Measurements from ENCODE around the gene ZNF341. TPM values are rescaled to one million over a fixed set of nuclear protein-coding genes. Genes with fewer than 3 reads are reported as not detected.

Gene ZNF341
- total and polyA plus RNA-seq, 2 experiments from 2014 or later = 4.3 to 6.1 TPM

DNA sequence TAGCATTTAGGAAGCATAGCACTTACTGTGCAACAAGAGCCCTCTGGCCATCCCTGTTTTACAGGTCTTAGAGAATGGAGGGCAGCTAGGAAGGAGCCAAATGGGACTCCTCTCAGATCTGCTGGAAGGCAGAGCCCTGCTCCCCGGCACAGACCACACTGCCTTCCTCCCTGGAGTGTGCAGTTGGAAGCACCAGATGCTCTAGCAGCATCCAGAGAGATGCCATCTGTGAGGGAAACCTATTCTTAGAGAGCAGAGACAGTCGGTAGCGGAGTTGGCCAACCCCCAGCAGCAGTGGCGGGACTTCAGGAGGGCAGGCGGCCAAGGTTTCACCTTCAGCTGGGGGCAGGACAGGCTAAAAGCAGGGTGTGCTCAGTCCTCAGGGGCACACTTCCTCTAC is 28.9 kb upstream of the ZNF341 start (continued):
- TF ChIP-seq, protein P1, sequence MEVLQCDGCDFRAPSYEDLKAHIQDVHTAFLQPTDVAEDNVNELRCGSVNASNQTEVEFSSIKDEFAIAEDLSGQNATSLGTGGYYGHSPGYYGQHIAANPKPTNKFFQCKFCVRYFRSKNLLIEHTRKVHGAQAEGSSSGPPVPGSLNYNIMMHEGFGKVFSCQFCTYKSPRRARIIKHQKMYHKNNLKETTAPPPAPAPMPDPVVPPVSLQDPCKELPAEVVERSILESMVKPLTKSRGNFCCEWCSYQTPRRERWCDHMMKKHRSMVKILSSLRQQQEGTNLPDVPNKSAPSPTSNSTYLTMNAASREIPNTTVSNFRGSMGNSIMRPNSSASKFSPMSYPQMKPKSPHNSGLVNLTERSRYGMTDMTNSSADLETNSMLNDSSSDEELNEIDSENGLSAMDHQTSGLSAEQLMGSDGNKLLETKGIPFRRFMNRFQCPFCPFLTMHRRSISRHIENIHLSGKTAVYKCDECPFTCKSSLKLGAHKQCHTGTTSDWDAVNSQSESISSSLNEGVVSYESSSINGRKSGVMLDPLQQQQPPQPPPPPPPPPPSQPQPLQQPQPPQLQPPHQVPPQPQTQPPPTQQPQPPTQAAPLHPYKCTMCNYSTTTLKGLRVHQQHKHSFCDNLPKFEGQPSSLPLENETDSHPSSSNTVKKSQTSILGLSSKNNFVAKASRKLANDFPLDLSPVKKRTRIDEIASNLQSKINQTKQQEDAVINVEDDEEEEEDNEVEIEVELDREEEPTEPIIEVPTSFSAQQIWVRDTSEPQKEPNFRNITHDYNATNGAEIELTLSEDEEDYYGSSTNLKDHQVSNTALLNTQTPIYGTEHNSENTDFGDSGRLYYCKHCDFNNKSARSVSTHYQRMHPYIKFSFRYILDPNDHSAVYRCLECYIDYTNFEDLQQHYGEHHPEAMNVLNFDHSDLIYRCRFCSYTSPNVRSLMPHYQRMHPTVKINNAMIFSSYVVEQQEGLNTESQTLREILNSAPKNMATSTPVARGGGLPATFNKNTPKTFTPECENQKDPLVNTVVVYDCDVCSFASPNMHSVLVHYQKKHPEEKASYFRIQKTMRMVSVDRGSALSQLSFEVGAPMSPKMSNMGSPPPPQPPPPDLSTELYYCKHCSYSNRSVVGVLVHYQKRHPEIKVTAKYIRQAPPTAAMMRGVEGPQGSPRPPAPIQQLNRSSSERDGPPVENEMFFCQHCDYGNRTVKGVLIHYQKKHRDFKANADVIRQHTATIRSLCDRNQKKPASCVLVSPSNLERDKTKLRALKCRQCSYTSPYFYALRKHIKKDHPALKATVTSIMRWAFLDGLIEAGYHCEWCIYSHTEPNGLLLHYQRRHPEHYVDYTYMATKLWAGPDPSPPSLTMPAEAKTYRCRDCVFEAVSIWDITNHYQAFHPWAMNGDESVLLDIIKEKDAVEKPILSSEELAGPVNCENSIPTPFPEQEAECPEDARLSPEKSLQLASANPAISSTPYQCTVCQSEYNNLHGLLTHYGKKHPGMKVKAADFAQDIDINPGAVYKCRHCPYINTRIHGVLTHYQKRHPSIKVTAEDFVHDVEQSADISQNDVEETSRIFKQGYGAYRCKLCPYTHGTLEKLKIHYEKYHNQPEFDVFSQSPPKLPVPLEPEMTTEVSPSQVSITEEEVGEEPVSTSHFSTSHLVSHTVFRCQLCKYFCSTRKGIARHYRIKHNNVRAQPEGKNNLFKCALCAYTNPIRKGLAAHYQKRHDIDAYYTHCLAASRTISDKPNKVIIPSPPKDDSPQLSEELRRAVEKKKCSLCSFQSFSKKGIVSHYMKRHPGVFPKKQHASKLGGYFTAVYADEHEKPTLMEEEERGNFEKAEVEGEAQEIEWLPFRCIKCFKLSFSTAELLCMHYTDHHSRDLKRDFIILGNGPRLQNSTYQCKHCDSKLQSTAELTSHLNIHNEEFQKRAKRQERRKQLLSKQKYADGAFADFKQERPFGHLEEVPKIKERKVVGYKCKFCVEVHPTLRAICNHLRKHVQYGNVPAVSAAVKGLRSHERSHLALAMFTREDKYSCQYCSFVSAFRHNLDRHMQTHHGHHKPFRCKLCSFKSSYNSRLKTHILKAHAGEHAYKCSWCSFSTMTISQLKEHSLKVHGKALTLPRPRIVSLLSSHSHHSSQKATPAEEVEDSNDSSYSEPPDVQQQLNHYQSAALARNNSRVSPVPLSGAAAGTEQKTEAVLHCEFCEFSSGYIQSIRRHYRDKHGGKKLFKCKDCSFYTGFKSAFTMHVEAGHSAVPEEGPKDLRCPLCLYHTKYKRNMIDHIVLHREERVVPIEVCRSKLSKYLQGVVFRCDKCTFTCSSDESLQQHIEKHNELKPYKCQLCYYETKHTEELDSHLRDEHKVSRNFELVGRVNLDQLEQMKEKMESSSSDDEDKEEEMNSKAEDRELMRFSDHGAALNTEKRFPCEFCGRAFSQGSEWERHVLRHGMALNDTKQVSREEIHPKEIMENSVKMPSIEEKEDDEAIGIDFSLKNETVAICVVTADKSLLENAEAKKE (CRISPR knock-in tag; IDR thresholded peaks at IDR 0.05) = no peak
- no peak for TF ChIP-seq CREB1 (CRISPR knock-in tag; IDR thresholded peaks at IDR 0.05; ENCODE audit: low read depth)

DNA sequence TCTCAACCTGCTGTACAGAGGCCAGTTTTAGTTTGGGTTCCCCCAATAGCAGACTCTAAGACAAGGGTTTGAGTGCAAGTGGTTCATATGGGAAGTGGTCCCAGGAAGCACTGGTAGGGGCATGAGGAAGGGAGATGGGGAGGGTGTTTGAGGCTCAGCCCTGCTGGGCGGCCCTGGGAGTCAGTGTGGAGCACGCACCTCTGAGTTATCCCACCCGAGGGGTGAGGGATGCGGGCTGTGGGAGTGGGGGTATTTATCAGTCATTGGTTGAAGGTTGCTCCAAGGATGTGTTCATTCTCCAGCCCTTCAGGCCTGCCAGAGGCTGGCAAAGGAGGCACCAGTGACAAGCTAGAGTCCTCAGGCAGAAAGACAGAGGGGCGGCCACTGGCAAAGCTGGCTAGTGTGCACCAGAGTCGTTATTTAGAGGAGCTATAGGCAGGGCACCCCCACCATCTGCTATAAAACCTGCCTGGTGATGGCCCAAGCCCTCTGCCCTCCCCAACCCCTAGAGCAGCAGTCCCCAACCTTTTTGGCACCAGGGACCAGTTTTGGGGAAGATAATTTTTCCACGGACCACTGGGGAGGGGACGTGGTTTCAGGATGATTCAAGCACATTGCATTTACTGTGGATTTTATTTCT is 28.2 kb upstream of the ZNF341 start:
- Histone ChIP-seq H3K4me1 (ENCODE audit: insufficient read depth) (no peaks in the 10 kb centered on the region), H3F3A (replicated peaks; ENCODE audit: low read depth) (no peaks in the 10 kb centered on the region), H3K9me2 (ENCODE audit: insufficient read depth) (no peaks in the 10 kb centered on the region; the same call in 1 of the 2 replicates), H3K79me2 (replicated peaks; ENCODE audit: insufficient read depth) (no peaks in the 10 kb centered on the region), H2AFZ (no peak overlapping the region), H3K36me3 (ENCODE audit: insufficient read depth) (no peaks in the 10 kb centered on the region), H4K20me1 (replicated peaks; ENCODE audit: insufficient read depth) (no peaks in the 10 kb centered on the region), H3K27me3 (ENCODE audit: insufficient read depth) (no peaks in the 10 kb centered on the region), H3K4me2 (no peak overlapping the region), H3K27ac (ENCODE audit: low read depth) (no peak overlapping the region), H3K4me3 (no peak overlapping the region)
- H3K27ac Mint-ChIP-seq = no peak overlapping the region
- DNase-seq (ENCODE audit: low spot score) = no peak
- H3K36me3 Mint-ChIP-seq (ENCODE audit: low read depth) = peaks cover 18% of the 10 kb centered on the region; the same call in 2 of the 3 replicates
- no peak overlapping the region for H3K4me3 Mint-ChIP-seq
- ATAC-seq = no peak
- H3K9me3 Mint-ChIP-seq = peaks cover 40% of the 10 kb centered on the region
- H3K4me1 Mint-ChIP-seq = no peaks in the 10 kb centered on the region
- TF ChIP-seq EZH2 (IDR thresholded peaks at IDR 0.05; ENCODE audit: low read depth, unreplicated experiment) (no peak), STAT1 (IDR thresholded peaks at IDR 0.05; ENCODE audit: unreplicated experiment) (no peak), POLR2AphosphoS5 (IDR thresholded peaks at IDR 0.05; ENCODE audit: low read depth) (no peak), ZNF331 (CRISPR knock-in tag; IDR thresholded peaks at IDR 0.05; ENCODE audit: low read depth) (no peak), ZNF114 (CRISPR knock-in tag; IDR thresholded peaks at IDR 0.05) (no peak), CREB1 (CRISPR knock-in tag; IDR thresholded peaks at IDR 0.05; ENCODE audit: low read depth) (no peak), JUNB (IDR thresholded peaks at IDR 0.05; ENCODE audit: unreplicated experiment) (no peak)
- TF ChIP-seq, protein P2, sequence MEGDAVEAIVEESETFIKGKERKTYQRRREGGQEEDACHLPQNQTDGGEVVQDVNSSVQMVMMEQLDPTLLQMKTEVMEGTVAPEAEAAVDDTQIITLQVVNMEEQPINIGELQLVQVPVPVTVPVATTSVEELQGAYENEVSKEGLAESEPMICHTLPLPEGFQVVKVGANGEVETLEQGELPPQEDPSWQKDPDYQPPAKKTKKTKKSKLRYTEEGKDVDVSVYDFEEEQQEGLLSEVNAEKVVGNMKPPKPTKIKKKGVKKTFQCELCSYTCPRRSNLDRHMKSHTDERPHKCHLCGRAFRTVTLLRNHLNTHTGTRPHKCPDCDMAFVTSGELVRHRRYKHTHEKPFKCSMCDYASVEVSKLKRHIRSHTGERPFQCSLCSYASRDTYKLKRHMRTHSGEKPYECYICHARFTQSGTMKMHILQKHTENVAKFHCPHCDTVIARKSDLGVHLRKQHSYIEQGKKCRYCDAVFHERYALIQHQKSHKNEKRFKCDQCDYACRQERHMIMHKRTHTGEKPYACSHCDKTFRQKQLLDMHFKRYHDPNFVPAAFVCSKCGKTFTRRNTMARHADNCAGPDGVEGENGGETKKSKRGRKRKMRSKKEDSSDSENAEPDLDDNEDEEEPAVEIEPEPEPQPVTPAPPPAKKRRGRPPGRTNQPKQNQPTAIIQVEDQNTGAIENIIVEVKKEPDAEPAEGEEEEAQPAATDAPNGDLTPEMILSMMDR (conservative IDR thresholded peaks at IDR 0.05; ENCODE audit: low read depth in 2 of 2) = no peak
- peaks cover 11% of the 10 kb centered on the region for H3K27me3 Mint-ChIP-seq (ENCODE audit: insufficient read depth, low read depth, poor library complexity)

Data from GM23338 (cell line).